GDM1 (cell line): Measurements from ENCODE around the gene CETP.
"Not testable (repeated sequence)": the region's sequence is repeated elsewhere in the genome, so short reads cannot be mapped to it uniquely, and the experiment has no call there.

Source experiments
- DNase-seq: peaks from one replicate; lab custom pipeline; 2025; lab: John Stamatoyannopoulos, UW

Gene CETP

GRCh38 chr16:56998861-56999260 lies 37.1 kb downstream of the CETP start:
- DNase-seq = no peak

GRCh38 chr16:56999409-57000270 lies 37.9 kb downstream of the CETP start:
- DNase-seq = no peak

GRCh38 chr16:57000271-57001025 lies 38.7 kb downstream of the CETP start:
- DNase-seq = no peak

GRCh38 chr16:57001026-57001679 lies 39.4 kb downstream of the CETP start:
- DNase-seq = no peak

DNA sequence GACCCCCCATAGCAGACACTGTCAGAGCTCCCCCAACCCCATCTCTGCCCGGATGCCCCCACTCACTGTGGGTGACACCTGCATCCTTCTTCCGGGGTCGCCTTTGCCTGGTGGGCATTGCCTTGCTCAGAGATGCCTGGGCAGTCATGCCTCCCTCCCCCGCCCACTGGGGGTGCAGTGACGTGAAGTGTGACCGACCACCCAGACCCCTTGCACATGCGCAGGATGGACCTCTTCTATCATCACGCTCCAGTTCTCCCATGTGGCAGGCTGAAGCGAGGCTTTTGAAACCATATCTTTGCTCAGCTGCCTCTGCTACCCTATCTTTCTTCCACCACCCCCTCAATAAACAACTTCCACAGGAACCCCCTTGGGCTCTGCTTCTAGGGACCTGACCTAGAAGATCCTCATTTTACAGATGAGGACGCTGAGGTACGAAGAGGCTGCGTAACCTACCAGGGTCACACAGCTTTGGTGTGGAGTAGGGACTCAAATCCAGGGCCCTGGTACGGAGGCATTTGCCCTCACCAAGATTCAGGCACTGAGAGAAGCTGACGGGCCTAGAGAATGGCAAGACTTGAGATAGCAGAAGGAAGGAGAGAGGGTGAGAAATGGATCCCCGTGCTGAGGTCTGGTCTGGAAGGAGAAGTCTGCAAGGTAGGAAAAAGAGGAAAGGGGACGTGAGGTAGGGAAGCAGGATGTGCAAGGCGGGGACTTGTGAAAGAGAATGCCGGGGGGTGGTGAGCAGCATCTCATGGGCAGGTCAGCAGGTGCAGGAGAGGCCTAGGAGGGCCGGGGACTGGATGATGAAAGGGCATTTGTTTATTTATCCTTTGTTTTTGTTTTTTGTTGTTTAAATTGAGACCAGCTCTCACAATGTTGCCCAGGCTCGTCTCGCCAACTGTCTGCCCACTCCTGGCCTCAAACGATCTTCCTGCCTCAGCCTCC lies 42.0 kb downstream of the CETP start:
- DNase-seq = no peak

DNA sequence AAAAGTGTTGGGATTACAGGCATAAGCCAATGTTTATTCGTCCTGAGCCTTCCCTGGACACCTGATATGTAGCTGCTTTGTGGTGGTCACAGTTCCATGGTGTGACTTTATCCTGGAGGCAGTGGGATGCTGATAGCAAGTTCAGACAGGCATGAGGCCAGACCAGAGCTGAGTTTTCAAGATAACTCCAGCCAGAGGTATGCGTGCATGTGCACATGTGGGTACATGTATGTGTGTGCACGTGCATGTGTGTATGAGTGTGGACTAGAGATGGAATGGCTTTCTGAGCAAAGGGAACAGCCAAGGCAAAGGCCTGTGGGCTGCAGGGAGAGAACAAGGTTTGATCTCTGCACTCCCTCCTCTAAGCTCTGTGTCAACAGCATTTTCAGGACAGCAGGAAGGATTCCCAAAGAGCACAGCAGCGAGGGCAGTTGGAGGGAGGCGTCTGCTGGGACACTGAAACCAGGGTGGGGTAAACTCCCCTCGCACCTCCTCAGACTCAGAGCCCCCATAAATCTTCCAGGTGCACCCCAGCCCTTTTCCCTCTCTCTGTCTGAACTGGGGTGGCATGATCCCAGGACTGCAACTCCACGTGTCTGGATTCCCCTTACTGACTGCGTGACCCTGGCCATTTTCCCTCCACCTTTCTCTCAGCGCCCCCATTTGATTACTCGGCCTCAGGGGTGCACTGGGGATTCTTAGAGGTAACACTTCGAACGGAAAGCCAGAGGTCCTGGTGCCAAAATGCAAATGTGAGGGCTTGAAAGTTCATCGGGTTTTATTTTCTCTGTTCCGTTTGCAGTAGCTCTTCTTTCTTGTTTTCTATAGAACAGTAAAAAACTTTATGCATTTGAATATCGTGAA lies 42.9 kb downstream of the CETP start:
- no peak for DNase-seq

DNA sequence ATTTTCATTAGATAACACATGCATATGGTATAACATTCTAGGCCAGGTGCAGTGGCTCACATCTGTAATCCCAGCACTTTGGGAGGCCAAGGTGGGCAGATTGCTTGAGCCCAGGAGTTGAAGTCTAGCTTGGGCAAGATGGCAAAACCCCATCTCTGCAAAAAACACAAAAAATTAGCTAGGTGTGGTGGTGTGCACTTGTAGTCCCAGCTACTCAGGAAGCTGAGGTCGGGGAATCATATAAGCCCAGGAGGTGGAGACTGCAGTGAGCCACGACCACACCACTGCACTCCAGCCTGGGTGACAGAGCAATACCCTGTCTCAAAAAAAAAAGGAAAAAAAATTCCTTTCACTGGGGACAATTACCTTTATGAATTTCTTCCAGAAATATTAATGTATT lies 43.8 kb downstream of the CETP start:
- DNase-seq = not testable (repeated sequence)

GRCh38 chr16:57007050-57007449 lies 45.3 kb downstream of the CETP start:
- no peak for DNase-seq

DNA sequence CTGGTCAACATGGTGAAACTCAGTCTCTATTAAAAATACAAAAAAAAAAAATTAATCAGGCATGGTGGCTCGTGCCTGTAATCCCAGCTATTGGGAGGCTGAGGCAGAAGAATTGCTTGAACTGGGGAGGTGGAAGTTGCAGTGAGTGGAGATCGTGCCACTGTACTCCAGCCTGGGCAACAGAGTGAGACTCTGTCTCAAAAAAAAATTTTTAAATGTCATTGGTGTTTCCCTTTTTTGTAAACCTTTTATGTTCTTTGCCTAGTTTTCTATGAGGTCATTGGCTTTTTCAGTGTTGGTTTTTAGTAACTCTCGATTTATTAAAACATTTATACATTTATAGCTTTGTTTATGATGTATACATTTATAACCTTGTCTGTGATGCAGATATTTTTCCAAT lies 45.8 kb downstream of the CETP start:
- no peak for DNase-seq

DNA sequence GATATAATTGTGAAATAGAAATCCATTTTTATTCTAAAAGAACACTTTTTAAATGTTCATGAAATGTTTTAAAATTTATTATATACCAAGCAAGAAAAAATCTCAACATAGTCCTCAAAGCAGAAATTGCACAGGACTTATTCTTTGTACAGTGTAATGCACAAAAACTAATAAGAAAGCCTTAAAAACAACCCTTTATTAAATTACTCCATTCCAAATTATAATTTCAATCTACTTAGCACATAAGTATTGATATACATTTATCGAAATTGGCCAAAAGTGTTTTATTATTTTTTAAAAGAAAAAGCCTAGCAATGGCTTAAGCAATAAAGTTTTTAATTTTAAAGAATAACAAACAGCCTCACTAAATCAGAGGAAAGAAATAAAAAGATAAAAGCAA lies 46.7 kb downstream of the CETP start:
- no peak for DNase-seq

GRCh38 chr16:57009643-57010170 lies 48.0 kb downstream of the CETP start:
- DNase-seq = no peak

- no peak for DNase-seq
Observed at GRCh38 chr16:57012353-57012752, 50.6 kb downstream of the CETP start.

DNA sequence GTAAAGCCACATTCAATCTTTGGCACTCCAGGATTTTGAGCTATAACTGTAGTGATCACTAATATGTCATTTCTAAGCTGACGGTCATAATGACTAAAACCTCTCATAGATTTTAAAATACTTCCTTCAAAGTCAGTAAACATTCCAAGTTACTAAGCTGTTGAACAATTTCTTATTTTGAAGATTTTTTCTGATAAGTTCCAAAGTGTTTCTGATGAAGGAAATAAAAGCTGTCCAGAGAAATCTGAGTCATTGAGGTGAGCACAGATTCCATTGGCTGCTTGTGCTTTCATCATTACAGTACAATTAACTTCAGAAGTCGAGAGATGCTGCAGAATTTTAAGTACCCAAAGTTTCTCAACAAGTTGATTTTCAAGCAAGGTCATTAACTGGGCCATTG lies 51.5 kb downstream of the CETP start:
- no peak for DNase-seq

GRCh38 chr16:57013902-57014301 lies 52.2 kb downstream of the CETP start:
- DNase-seq = no peak

GRCh38 chr16:57016301-57016700 lies 54.6 kb downstream of the CETP start:
- no peak for DNase-seq

DNA sequence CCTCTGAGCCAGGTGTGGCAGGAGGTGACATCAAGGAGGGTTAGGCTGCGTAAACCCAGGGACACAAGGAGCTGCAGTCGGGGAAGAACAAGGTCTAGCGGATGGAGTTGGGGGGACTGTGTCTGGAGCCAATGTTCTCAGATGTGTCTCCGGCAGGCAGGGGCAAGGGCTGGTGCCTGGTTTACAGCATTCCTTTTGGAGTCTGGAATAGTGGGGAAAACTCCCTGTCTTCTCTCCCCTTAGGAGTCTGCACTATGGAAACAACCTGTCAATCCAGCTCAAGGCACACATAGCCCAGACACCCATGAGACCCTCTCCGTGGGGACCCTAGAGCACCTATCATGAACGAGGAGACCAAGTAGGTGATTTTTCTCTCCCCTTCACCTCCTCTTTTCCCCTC lies 55.1 kb downstream of the CETP start:
- no peak for DNase-seq

DNA sequence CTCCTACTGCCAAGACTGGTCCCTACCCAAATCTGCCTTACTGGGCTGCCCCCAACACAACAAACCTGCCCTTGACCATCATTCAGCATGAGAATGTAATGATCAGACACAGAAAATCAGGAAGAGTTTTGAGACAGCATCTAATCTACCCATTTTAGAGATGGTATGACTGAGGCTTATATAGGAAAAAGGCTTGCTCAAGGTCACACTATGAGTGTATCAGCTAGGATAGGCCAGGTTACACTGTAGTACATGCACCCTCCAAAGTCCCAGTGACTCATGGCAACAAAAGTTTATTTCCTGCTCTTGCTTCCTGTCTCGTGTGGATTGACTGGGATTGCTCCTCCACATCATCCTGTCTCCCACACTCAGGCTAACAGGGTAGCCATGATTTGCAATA lies 55.5 kb downstream of the CETP start:
- DNase-seq = no peak

- DNase-seq = no peak
Observed at GRCh38 chr16:57019746-57020145, 58.0 kb downstream of the CETP start.

- no peak for DNase-seq
Observed at GRCh38 chr16:57020651-57021050, 58.9 kb downstream of the CETP start.

DNA sequence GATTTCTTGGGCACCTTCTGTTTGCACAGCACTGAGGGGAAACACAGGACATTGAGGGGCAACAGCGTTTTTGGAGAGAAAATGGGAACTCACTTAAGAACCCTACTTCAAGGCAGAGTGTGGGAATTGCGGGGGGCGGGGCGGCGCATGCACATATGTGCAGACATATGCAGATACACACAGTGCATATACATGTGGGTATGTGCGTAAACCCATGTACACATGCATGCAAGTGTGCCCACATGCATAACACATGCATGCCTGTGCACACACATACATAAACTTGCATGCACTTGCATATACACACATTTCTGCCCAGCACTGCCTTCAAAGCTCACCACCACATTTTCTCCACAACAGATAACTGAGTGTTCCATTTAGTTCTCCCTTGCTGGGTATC lies 60.0 kb downstream of the CETP start:
- DNase-seq = no peak

DNA sequence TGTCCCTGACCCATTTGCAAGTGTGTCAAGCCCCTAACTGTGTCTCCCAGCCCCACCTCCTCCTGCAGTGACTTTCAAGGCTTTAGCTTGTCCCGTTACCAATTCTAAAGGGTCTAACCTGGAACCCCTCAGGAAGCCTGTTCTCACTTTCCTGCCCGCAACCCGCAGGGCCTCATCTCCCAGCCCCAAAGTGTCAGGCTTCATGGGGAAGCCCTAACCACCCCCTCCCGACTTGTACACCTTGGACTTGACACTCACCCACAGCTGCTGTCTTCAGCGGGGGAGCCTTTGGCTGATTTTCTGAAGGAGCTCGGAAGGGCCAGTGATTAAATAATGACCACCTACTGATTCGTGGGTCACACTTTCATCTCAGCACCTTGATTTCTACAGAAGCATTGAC lies 60.7 kb downstream of the CETP start:
- DNase-seq = no peak
